ENCODE results near the gene IKZF4.
A peak's percentile ranks its signal among the peaks of the same experiment; 100 is the strongest.
"Not testable (repeated sequence)": the region's sequence is repeated elsewhere in the genome, so short reads cannot be mapped to it uniquely, and the experiment has no call there.

Gene IKZF4

DNA sequence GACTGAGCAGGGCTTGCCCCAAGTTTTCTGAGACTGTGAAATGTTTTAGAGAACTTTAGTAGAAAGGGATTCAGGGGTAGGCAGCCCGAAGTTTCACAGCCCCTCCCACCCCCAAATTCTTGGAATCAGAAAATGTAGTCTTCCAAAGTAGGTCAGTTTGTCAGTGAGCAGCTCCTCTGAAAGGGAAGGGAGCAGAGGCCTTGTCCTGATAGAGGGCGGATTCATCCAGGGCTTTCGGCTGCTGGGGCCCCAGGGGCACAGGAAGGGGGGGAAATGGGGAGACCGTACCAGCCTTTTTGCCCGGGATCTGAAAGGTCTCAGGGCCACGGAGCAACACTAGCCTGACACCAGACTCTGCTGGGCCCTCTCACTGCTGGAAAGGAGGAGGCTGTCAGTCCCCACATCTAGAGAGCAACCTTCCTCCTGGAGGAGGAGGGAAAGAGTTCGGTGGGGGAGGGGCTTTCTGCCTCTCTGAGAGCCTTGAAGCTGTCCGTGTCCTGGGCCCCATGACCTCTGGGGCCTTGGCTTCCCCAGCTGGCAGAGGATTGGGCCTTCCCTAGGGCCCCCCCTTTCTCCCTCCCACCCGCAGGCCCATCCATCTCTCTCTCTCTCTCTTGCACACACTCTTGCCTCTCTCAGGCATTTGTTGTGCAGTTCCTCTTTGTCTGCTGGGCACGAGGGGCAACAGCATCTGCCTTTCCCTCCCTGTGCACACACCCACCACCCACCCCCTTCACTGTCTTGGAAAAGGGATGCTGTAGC, at the start of gene IKZF4:
IKZF4 (plus strand) TSS at position 621 of the 762 bp plus-strand sequence. CDS start 451 bp downstream, outside the sequence.
- DNase-seq (ENCODE audit: low read depth) = no peak
- peak within 1 kb of the TSS; percentile 29 for H3K4me3 ChIP-seq (ENCODE audit: low read depth, low read length)

DNA sequence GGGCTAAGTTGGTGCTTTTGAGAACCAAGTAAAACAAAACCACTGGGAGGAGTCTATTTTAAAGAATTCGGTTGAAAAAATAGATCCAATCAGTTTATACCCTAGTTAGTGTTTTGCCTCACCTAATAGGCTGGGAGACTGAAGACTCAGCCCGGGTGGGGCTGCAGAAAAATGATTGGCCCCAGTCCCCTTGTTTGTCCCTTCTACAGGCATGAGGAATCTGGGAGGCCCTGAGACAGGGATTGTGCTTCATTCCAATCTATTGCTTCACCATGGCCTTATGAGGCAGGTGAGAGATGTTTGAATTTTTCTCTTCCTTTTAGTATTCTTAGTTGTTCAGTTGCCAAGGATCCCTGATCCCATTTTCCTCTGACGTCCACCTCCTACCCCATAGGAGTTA, 48.8 kb upstream of the IKZF4 start:
- no peak overlapping the region for H3K4me3 ChIP-seq (ENCODE audit: low read depth, low read length)
- peak; percentile 26 for DNase-seq (ENCODE audit: low read depth)

DNA sequence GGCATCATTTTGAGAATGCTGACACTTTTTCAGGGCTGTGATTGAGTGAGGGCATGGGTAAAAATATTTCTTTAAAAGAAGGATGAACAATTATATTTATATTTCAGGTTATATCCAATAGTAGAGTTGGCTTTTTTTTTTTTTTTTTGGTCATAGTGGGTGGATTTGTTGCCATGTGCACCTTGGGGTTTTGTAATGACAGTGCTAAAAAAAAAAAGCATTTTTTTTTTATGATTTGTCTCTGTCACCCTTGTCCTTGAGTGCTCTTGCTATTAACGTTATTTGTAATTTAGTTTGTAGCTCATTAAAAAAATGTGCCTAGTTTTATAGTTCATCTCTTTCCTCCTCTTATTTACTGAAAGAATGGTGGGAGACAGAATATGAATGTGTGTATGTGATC, 48.4 kb upstream of the IKZF4 start:
- DNase-seq (ENCODE audit: low read depth) = no peak
- H3K4me3 ChIP-seq (ENCODE audit: low read depth, low read length) = peak overlapping the region; percentile 69

- peak overlapping the region; percentile 69 for H3K4me3 ChIP-seq (ENCODE audit: low read depth, low read length)
- peak; percentile 9 for DNase-seq (ENCODE audit: low read depth)
These were observed 47.8 kb upstream of the IKZF4 start for GRCh38 chr12:55972911-55973598.

DNA sequence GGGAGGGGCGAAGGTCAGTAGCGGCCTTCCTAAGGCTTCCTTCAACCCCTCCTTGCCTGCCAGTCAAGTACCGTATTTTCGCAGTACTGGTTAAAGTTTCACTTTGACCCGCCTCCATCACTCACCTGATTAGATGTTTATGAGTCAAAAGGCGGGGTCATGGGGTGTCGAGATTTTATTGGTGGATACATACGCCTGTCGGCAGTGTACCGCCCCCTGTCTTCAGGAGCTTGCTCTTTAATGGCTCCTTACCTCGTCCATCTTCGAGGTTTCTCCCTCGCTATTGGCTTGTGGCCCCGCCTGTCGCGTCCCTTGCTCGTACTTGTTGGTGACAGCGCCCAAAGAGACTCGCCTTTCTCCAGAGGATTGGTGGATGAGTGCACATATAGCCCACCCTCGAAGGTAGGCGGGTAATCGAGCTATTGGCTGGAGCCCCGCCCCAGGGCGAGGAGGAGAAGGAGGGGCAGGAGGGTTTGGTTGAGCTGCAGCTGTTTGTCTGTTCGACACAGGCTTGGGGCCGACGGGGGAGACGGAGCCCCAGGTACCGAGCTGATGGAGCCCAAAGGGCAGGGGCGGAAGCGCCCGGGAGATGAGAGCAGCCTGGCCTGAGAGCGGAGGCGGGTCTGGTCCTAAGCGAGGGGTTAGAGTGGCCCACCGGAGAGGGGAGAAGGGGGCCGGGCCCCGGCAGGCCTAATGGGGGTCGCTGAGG, 47.1 kb upstream of the IKZF4 start, which contains the start of gene RAB5B:
RAB5B (plus strand) TSS at position 480 of the 709 bp plus-strand sequence. CDS start 12,883 bp downstream, outside the sequence.
- H3K4me3 ChIP-seq (ENCODE audit: low read depth, low read length) = peak within 1 kb of the TSS; percentile 95
- DNase-seq (ENCODE audit: low read depth) = peak; percentile 100

DNA sequence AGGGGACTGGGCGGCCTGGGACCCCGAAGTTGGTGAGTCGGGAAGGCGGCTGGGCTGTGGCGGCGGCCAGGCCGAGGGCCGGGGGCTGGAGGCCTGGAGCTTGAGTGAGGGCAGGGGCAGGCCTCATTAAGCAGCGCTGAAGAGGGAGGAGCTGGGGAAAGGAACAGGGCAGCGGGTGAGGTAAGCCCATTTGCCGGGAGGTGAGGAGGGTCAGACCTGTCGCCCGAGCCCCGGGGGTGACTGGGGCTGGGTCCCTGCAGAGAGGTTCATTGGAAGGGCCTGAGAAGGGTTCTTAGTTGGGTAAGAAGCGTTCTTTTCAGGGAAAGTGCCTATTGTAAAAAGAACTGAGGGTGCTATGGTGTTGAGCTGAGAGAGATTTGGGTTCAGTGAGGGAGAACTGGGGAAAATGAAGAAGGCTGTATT, 46.5 kb upstream of the IKZF4 start:
- H3K4me3 ChIP-seq (ENCODE audit: low read depth, low read length) = peak overlapping the region; percentile 95
- peak; percentile 17 for DNase-seq (ENCODE audit: low read depth)

DNA sequence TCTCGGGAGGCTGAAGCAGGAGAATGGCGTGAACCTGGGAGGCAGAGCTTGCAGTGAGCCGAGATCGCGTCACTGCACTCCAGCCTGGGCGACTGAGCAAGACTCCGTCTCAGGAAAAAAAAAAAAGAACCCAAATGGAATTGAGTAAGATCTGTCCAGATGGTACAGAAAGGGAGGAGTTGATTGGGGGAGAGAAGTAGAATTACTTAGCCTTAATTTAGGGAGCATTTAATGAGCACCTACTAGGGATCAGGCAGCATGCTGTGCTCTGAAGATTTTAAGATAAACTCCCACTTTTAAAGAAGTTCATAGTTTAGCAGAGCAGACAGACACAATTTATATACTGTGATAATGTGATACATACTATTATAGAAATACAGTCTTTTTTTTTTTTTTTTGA, 42.5 kb upstream of the IKZF4 start:
- no peak overlapping the region for H3K4me3 ChIP-seq (ENCODE audit: low read depth, low read length)
- no peak for DNase-seq (ENCODE audit: low read depth)

DNA sequence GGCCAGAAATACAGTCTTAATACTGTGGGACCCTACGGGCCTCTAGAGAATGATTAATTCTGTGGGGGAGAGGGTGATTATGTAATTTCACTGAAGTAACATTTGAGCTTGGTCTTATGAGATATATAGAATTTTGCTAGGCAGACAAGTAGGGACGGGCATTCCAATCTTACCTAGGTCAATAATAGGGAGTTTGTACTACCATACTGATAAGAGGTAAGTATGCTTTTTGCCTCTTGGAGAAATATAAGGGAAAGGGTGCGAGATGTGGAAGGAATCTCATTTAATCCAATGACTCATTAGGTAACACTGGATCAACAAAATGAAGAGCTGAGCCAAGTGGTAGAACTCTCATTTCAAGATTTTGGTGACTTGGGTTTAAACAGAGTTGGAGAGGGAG, 41.8 kb upstream of the IKZF4 start:
- H3K4me3 ChIP-seq (ENCODE audit: low read depth, low read length) = no peak overlapping the region
- DNase-seq (ENCODE audit: low read depth) = no peak

- H3K4me3 ChIP-seq (ENCODE audit: low read depth, low read length); DNase-seq (ENCODE audit: low read depth): not testable (repeated sequence)
These were observed 39.0 kb upstream of the IKZF4 start for GRCh38 chr12:55981882-55982281.

- DNase-seq (ENCODE audit: low read depth) = no peak
- H3K4me3 ChIP-seq (ENCODE audit: low read depth, low read length) = no peak overlapping the region
These were observed 38.4 kb upstream of the IKZF4 start for GRCh38 chr12:55982319-55982936.

GRCh38 chr12:55983232-55983842, 37.5 kb upstream of the IKZF4 start:
- DNase-seq (ENCODE audit: low read depth) = no peak
- no peak overlapping the region for H3K4me3 ChIP-seq (ENCODE audit: low read depth, low read length)

- DNase-seq (ENCODE audit: low read depth) = no peak
- H3K4me3 ChIP-seq (ENCODE audit: low read depth, low read length) = no peak overlapping the region
These were observed 36.0 kb upstream of the IKZF4 start for GRCh38 chr12:55984861-55985260.

DNA sequence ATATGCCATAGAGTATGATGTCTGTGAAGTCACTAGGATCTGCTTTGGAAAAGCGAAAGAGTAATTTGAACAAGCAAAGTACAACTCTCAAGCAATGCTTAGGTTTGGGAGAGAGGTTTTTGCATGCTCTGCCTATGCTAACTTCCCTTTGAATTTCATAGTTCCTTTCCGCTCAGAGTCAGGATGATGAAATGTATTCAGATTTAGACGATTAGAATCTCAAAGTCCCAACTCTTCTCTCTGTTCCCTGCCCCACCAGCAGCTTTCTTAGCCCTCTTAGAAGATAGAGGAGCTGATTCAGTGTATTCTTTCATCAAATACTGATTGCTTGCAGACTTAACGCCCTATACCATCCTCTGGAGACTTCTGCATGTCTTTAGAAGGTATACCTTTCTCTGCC, 35.5 kb upstream of the IKZF4 start:
- no peak for DNase-seq (ENCODE audit: low read depth)
- no peak overlapping the region for H3K4me3 ChIP-seq (ENCODE audit: low read depth, low read length)

- not testable (repeated sequence) for DNase-seq (ENCODE audit: low read depth); H3K4me3 ChIP-seq (ENCODE audit: low read depth, low read length)
These were observed 34.9 kb upstream of the IKZF4 start for GRCh38 chr12:55985976-55986375.

DNA sequence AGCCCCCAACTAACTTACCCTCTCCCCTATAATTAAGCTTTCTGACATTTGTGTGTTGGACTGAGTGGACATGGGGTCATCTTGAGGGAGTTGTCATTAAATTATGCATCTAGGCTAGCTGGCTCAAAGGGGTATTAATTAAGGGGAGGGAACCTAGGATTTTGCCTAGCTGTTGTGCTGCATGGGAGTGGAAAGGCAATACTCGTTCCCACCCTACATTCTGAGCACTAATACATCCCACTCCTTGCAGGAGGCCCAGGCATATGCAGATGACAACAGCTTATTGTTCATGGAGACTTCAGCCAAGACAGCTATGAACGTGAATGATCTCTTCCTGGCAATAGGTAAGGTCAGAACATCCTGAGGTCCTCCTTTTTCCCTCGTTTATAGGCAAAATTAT, 29.7 kb upstream of the IKZF4 start:
- no peak for DNase-seq (ENCODE audit: low read depth)
- H3K4me3 ChIP-seq (ENCODE audit: low read depth, low read length) = no peak overlapping the region

GRCh38 chr12:55993230-55993853, 27.5 kb upstream of the IKZF4 start:
- DNase-seq (ENCODE audit: low read depth) = no peak
- H3K4me3 ChIP-seq (ENCODE audit: low read depth, low read length) = no peak overlapping the region

- no peak for DNase-seq (ENCODE audit: low read depth)
- no peak overlapping the region for H3K4me3 ChIP-seq (ENCODE audit: low read depth, low read length)
These were observed 25.5 kb upstream of the IKZF4 start for GRCh38 chr12:55995366-55995765.

- DNase-seq (ENCODE audit: low read depth) = no peak
- H3K4me3 ChIP-seq (ENCODE audit: low read depth, low read length) = peak overlapping the region; percentile 72
These were observed 24.6 kb upstream of the IKZF4 start for GRCh38 chr12:55996201-55996714.
